Measurements from ENCODE around the gene ROM1.

- TF ChIP-seq CTCF (conservative IDR thresholded peaks at IDR 0.05; ENCODE audit: low read depth, low read length) (peak; percentile 24; the same call in 1 of the 2 replicates), EZH2phosphoT487 (IDR thresholded peaks at IDR 0.05; ENCODE audit: borderline replicate concordance, low read length) (no peak), EZH2 (IDR thresholded peaks at IDR 0.05; ENCODE audit: low read length, unreplicated experiment) (no peak)
These were observed 14.7 kb downstream of the ROM1 start for GRCh38 chr11:62627713-62628112.
